ENCODE data around the gene GLI3.

The GLI3 gene

DNA sequence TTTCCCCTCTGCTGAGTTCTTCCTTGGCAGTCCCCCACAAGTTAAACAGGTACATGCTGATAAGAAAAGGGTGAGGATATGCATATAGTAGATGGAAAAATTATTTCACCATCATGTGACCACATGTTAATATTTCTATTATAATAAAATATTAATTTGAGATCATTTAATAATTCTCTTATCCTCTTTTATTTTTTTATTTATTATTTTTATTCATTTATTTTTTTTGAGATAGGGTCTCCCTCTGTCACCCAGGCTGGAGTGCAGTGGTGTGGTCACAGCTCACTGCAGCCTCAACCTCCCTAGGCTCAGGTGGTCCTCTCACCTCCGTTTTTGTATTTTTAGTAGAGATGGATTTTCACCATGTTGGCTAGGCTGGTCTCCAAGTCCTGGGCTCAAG lies 11.6 kb upstream of the GLI3 start:
- DNase-seq (ENCODE audit: low read depth) = no peak
- no peak overlapping the region for H3K4me3 ChIP-seq (ENCODE audit: low read length)
- TF ChIP-seq, protein P1, sequence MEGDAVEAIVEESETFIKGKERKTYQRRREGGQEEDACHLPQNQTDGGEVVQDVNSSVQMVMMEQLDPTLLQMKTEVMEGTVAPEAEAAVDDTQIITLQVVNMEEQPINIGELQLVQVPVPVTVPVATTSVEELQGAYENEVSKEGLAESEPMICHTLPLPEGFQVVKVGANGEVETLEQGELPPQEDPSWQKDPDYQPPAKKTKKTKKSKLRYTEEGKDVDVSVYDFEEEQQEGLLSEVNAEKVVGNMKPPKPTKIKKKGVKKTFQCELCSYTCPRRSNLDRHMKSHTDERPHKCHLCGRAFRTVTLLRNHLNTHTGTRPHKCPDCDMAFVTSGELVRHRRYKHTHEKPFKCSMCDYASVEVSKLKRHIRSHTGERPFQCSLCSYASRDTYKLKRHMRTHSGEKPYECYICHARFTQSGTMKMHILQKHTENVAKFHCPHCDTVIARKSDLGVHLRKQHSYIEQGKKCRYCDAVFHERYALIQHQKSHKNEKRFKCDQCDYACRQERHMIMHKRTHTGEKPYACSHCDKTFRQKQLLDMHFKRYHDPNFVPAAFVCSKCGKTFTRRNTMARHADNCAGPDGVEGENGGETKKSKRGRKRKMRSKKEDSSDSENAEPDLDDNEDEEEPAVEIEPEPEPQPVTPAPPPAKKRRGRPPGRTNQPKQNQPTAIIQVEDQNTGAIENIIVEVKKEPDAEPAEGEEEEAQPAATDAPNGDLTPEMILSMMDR (conservative IDR thresholded peaks at IDR 0.05; ENCODE audit: low read depth, low read length) = no peak

DNA sequence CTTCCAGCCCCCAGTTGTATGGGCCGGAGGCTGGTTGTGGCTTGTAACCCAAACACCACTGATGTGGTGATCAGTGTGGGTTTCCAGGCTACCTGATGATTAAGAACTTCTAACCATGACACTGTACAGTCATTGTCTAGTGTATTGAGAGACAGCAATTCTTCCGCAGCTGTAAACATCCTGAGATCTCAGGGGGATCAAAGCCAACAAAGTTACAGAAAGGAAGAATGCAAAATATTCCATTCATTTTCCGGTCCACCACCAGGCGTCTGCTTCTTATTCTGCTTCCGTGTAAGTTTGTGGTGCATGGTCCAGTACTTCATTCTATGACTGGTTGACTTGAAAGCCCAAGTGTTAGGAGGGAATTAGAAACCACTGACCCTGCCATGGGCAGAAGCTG lies 10.3 kb upstream of the GLI3 start:
- DNase-seq (ENCODE audit: low read depth) = no peak
- H3K4me3 ChIP-seq (ENCODE audit: low read length) = no peak overlapping the region
- TF ChIP-seq, protein P1 (conservative IDR thresholded peaks at IDR 0.05; ENCODE audit: low read depth, low read length) = peak; percentile 38

DNA sequence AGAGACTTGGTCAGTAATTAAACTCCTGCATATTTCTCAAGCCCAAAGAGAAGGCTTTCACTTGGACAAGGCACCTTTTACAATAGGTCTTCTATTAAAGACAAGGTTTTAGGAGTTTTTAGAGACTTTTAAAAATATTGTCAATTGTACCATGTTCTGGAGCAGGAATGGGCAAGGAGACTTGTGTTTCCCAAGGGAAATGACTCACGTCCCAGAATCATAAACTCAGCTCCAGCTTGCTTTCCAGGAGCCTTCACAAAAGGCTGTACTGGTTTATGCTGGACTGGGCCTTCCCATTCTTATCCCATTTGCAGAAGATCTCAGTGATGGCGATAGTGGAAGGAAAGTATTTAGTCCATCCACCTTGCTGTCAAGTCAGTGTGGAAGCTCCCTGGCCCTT lies 7.8 kb upstream of the GLI3 start:
- no peak for DNase-seq (ENCODE audit: low read depth)
- TF ChIP-seq, protein P1 (conservative IDR thresholded peaks at IDR 0.05; ENCODE audit: low read depth, low read length) = no peak
- H3K4me3 ChIP-seq (ENCODE audit: low read length) = no peak overlapping the region

GRCh38 chr7:42242381-42242780 lies 5.4 kb upstream of the GLI3 start:
- TF ChIP-seq, protein P1 (conservative IDR thresholded peaks at IDR 0.05; ENCODE audit: low read depth, low read length) = no peak

DNA sequence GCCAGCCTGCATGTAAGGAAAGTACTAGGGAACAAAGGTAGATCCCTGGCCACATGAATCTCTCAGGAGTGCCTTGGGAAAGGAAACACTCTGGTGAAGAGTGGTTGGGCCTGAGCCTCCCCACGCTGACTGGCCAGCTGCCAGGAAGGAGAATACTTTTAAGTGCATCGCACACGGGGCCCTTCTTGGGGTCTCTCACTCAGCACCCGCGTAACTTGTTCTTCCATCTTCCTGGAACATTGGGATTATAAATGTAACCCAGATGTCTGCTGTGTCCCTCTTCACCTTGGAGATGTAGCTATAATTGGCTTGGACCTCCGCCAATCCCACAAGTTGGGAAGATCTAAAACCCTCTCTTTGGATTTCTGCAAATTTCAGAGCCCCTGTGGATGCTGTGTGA lies 4.4 kb upstream of the GLI3 start:
- DNase-seq (ENCODE audit: low read depth) = no peak
- TF ChIP-seq, protein P1 (conservative IDR thresholded peaks at IDR 0.05; ENCODE audit: low read depth, low read length) = no peak
- H3K4me3 ChIP-seq (ENCODE audit: low read length) = no peak overlapping the region

More at GRCh38 chr7:42242381-42242780, 5.4 kb upstream of the GLI3 start:
- H3K4me3 ChIP-seq (ENCODE audit: low read length) = no peak overlapping the region
- no peak for DNase-seq (ENCODE audit: low read depth)

- H3K4me3 ChIP-seq (ENCODE audit: low read length) = no peak overlapping the region
- no peak for DNase-seq (ENCODE audit: low read depth)
- TF ChIP-seq, protein P1 (conservative IDR thresholded peaks at IDR 0.05; ENCODE audit: low read depth, low read length) = no peak
Observed at GRCh38 chr7:42240416-42240815, 3.4 kb upstream of the GLI3 start.

DNA sequence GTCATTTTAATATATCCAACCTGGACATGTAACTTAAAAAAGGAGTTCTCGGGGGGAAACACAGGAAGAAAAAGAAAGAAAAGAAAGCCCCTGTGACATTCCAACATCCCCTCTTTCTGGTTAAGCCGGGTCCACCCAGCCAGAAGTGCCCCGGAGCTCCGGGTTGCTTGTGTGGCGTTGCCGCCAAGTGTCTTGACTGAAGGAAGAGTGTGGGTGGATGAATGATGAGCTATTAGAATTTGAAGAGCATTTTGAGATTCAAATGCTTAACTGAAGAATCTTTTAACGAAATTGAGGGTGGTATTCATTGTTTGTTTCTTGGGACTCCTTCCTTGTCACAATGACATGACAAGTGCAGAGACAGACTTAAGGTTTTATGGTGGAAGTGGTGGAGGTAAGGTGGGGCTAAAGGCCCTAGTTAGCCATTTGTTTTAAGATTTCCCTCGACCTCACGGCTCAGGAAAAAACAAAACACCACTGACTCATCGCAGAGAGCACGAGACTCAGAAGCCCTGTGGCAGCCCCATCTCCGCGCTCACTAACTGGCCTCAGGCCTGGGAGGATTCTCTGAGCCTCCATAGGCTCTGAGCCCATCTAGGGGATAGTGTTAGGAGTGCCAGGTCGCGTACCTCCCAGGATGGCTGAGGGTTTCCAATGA lies 1.8 kb upstream of the GLI3 start:
- no peak overlapping the region for H3K4me3 ChIP-seq (ENCODE audit: low read length)
- DNase-seq (ENCODE audit: low read depth) = no peak
- TF ChIP-seq, protein P1 (conservative IDR thresholded peaks at IDR 0.05; ENCODE audit: low read depth, low read length) = no peak
